Activated naive CD8-positive, alpha-beta T cell treated with anti-CD3 and anti-CD28 coated beads, Interleukin-2, amount 50 U/mL, for 24 hours (primary cell): ENCODE results near the gene FAN1.

Experiments
- ATAC-seq: fragments of 150-1000 bp; cut with Tn5 transposase; one replicate; pipeline ENCODE4 v1.10.0; 2021
- DNase-seq: peaks from one replicate; pipeline ENCODE4 v3.0.0; 2021
- H3K27ac Mint-ChIP-seq: one replicate; pipeline ENCODE4 v1.8.0; 2021; ENCODE audit warnings: mild to moderate bottlenecking, mixed read lengths
- H3K27me3 Mint-ChIP-seq: one replicate; pipeline ENCODE4 v1.8.0; 2021; ENCODE audit warnings: mixed read lengths
- H3K36me3 Mint-ChIP-seq: one replicate; pipeline ENCODE4 v1.8.0; 2021; ENCODE audit warnings: low read depth, mixed read lengths
- H3K4me1 Mint-ChIP-seq: one replicate; pipeline ENCODE4 v1.8.0; 2021; ENCODE audit warnings: mixed read lengths
- H3K4me3 Mint-ChIP-seq: one replicate; pipeline ENCODE4 v1.8.0; 2021; ENCODE audit warnings: mild to moderate bottlenecking, moderate library complexity, mixed read lengths
- H3K9me3 Mint-ChIP-seq: one replicate; pipeline ENCODE4 v1.8.0; 2021; ENCODE audit warnings: mixed read lengths

The FAN1 gene

GRCh38 chr15:30904812-30905211 is 1.1 kb downstream of the FAN1 start:
- H3K9me3 Mint-ChIP-seq, result peaks cover 5% of the 10 kb centered on the region
- peaks cover 2% of the 10 kb centered on the region for H3K27me3 Mint-ChIP-seq
- H3K36me3 Mint-ChIP-seq, result peaks cover 40% of the 10 kb centered on the region
- peak overlapping the region; percentile 85 for H3K4me3 Mint-ChIP-seq
- H3K4me1 Mint-ChIP-seq, result peaks cover 37% of the 10 kb centered on the region
- DNase-seq (no peak), ATAC-seq (no peak)
- no peak overlapping the region for H3K27ac Mint-ChIP-seq

DNA sequence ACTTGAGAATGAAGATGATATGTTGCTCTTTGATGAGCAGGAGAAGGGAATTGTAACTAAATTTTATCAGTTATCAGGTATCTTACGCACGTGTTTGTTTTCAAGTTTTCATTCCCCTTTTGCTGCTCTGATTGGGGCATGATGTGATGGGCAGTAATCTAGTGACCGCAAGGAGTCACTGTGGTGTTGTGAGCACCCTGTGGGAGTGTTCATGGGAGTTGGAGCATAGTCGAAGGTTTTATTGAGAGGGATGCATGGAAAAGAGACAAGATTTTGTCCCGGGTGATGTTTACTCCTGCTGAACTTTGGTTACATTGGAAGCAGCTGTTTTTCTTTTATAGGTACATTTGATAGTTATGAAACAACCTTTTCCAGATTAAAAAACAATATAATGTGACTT is 2.1 kb downstream of the FAN1 start:
- peaks cover 44% of the 10 kb centered on the region for H3K36me3 Mint-ChIP-seq
- no peak overlapping the region for H3K4me3 Mint-ChIP-seq
- H3K27me3 Mint-ChIP-seq, result no peaks in the 10 kb centered on the region
- DNase-seq (no peak), ATAC-seq (no peak)
- peaks cover 37% of the 10 kb centered on the region for H3K4me1 Mint-ChIP-seq
- no peak overlapping the region for H3K27ac Mint-ChIP-seq
- peaks cover 5% of the 10 kb centered on the region for H3K9me3 Mint-ChIP-seq

- ATAC-seq (no peak), DNase-seq (no peak)
- Mint-ChIP-seq H3K4me1 (peaks cover 37% of the 10 kb centered on the region), H3K27ac (no peak overlapping the region), H3K9me3 (peaks cover 5% of the 10 kb centered on the region), H3K4me3 (no peak overlapping the region), H3K27me3 (no peaks in the 10 kb centered on the region), H3K36me3 (peaks cover 45% of the 10 kb centered on the region)
Observed at GRCh38 chr15:30906366-30906765, 2.7 kb downstream of the FAN1 start.

GRCh38 chr15:30913761-30914160 is 10.0 kb downstream of the FAN1 start:
- Mint-ChIP-seq H3K36me3 (peaks cover 34% of the 10 kb centered on the region), H3K27ac (no peak overlapping the region), H3K4me1 (no peaks in the 10 kb centered on the region), H3K9me3 (no peaks in the 10 kb centered on the region), H3K4me3 (no peak overlapping the region), H3K27me3 (no peaks in the 10 kb centered on the region)
- DNase-seq (no peak), ATAC-seq (no peak)

DNA sequence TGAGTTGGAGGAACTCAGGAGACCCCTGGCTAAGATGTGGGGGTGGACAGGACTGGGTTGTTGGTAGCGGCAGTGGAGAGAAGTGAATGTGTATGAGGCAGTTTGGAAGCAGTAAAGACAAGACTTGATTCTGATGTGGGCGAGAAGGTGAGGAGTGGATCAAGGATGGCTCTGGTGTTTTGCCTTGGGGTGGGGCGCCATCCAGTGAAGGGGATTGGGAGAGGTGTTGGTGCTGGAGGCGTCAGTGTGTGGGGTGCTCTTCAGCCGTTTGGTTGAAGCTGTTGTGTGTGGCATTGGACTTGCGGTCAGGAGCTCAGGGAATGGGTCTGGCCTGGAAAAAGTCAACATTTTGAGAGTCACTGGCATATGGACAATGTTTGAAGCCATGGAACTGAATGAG is 13.3 kb downstream of the FAN1 start:
- H3K27ac Mint-ChIP-seq, result peak overlapping the region; percentile 16
- ATAC-seq, result no peak
- H3K4me3 Mint-ChIP-seq, result no peak overlapping the region
- H3K27me3 Mint-ChIP-seq, result no peaks in the 10 kb centered on the region
- no peaks in the 10 kb centered on the region for H3K9me3 Mint-ChIP-seq
- peaks cover 27% of the 10 kb centered on the region for H3K36me3 Mint-ChIP-seq
- H3K4me1 Mint-ChIP-seq, result no peaks in the 10 kb centered on the region
- DNase-seq, result no peak

DNA sequence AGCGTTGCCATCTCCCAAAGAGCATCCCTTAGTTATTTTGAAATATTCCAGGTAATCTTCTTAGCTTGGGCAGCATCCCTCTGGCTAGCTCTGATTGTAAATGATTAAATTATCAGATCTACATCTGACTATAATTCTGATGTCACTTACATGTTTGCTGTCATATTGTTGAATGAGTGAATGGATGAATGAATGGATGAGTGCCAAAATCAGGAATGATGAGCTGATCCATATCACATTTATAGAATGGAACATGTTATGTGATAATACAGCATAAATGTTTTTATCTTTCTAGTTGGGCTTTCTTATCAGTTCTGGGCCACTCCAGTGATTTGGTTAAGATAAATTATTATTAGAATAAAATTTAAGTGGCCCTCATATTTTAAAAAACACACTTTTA is 14.0 kb downstream of the FAN1 start:
- Mint-ChIP-seq H3K36me3 (peaks cover 29% of the 10 kb centered on the region), H3K4me1 (no peaks in the 10 kb centered on the region), H3K27ac (no peak overlapping the region), H3K4me3 (no peak overlapping the region), H3K9me3 (no peaks in the 10 kb centered on the region), H3K27me3 (no peaks in the 10 kb centered on the region)
- no peak for ATAC-seq
- no peak for DNase-seq

DNA sequence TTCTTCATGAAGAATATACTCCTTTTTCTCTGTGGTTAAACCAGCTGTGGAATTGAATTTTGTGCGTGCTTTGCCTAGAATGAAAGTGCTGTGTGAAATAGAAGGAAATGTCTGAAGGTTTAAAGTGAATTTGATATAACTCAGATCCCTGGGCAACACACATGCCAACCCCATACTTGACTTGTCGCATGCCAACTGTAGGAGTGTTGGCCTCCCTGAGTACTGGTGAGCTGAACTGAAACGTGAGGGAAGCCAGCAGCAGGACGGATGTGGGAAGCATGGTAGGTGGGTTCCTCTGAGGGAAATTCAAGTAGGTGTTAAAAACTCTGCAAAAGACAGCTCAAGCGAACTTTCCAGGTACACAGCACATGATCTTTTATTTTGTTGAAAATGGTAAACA is 14.7 kb downstream of the FAN1 start:
- Mint-ChIP-seq H3K27ac (no peak overlapping the region), H3K4me1 (no peaks in the 10 kb centered on the region), H3K36me3 (peaks cover 29% of the 10 kb centered on the region), H3K4me3 (no peak overlapping the region), H3K27me3 (no peaks in the 10 kb centered on the region), H3K9me3 (no peaks in the 10 kb centered on the region)
- DNase-seq (no peak), ATAC-seq (no peak)

DNA sequence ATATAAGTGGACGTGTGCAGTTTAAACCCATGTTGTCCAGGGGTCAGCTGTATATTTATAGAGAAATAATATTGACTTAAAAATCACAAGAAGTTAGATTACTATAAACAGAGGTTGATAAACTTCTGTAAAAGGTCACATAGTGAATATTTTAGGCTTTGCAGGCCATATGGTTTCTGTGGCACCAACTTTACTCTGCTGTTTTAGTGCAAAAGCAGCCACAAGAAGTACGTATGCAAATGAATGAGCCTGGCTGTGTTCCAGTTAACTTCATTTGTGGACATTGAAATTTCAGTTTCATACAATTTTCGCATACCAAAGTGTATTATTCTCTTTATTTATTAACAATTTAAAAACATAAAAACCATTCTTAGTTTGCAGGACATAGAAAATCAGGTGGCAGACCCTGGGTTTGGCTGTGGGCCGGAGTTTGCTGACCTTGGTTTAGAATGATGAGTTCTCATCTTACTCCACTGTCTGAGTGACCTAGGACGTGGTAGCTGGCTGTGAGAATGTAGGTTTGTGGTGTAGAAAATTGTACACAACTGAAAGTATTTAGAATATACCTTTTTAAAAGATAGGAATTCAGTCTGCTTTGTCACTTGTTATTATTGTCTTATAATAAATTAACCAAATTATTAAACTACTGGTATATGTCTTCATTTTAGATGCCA is 16.3 kb downstream of the FAN1 start:
- Mint-ChIP-seq H3K9me3 (no peaks in the 10 kb centered on the region), H3K27ac (no peak overlapping the region), H3K27me3 (no peaks in the 10 kb centered on the region), H3K36me3 (peaks cover 24% of the 10 kb centered on the region), H3K4me1 (no peaks in the 10 kb centered on the region), H3K4me3 (no peak overlapping the region)
- ATAC-seq (no peak), DNase-seq (no peak)

- Mint-ChIP-seq H3K9me3 (no peaks in the 10 kb centered on the region), H3K36me3 (peaks cover 22% of the 10 kb centered on the region), H3K27ac (no peak overlapping the region), H3K4me3 (no peak overlapping the region), H3K4me1 (no peaks in the 10 kb centered on the region), H3K27me3 (no peaks in the 10 kb centered on the region)
- DNase-seq, result no peak
- no peak for ATAC-seq
Observed at GRCh38 chr15:30921106-30921505, 17.4 kb downstream of the FAN1 start.

DNA sequence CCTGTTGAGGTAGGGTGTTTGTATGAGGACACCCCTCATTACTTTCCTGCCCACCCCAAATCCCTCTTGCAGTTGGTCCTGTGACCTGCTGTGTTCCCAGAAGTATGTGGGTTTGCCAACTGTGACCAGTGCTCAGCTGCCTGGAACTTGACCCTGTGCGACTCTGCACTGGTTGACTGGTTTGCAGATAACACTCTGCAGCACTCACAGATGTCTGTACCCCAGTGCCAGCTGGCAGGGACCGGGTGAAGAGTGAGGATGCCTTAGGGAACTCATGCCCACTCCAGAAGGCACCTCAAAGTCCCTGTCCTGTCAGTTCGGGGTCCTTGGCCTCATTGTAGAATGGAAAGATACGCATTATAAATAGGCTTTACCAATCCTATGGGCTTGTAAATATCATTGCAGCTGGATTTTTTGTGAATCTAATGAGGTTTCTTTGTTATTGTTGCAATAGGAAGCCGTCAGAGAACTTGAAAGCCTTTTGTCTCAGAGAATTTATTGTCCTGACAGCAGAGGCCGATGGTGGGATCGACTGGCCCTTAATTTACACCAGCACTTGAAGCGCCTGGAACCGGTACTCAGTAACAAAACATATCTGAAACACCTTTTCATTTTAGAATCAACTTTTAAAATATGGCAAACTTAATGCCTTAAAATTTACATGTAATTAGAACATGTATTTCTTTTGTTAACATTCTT is 18.2 kb downstream of the FAN1 start:
- no peak for DNase-seq
- H3K9me3 Mint-ChIP-seq, result no peaks in the 10 kb centered on the region
- H3K4me3 Mint-ChIP-seq, result no peak overlapping the region
- H3K4me1 Mint-ChIP-seq, result no peaks in the 10 kb centered on the region
- no peak for ATAC-seq
- H3K36me3 Mint-ChIP-seq, result peaks cover 23% of the 10 kb centered on the region
- H3K27me3 Mint-ChIP-seq, result no peaks in the 10 kb centered on the region
- H3K27ac Mint-ChIP-seq, result no peak overlapping the region

DNA sequence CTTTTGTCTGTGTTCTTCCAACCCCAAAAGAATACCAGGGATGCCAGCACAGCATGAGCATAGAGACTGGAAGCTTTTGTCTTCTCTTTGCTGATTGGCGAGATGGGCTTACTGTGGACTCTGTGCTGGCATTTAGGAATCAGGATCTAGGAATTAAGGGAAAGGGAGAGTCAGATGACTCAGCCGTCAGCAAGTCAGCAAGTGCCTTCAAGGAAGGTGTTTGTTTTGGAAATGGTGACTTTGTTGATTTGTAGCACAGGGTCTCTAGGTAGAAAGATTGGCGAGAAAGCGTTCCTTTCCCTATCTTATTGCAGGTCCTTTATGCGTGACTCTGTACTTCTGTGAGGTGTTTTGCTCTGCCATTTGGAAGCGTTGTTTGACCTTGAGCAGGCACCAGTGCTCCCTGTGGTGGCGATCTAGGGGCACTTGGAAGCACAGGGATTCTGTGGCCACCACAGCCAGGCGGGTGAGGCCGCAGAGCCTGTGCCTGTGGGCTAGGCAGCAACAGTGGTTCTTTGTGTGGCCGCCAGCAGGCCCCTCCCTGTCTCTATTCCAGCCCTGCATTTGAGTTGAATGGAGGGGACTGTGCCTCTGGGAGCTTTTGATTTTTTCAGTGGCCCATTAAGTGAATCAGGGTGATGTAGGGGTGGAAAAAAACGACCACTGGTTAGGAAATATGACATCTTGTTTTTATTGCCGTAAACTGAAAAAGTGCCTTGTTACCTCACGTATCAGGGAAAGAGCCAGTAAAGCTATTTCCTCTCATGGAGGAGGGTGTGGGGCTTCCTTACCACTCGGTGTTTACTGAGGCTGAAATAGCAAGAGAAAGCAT is 19.0 kb downstream of the FAN1 start:
- Mint-ChIP-seq H3K36me3 (peaks cover 26% of the 10 kb centered on the region), H3K4me1 (no peaks in the 10 kb centered on the region), H3K27me3 (no peaks in the 10 kb centered on the region), H3K4me3 (no peak overlapping the region), H3K27ac (no peak overlapping the region), H3K9me3 (no peaks in the 10 kb centered on the region)
- DNase-seq (no peak), ATAC-seq (no peak)

GRCh38 chr15:30923429-30923828 is 19.7 kb downstream of the FAN1 start:
- H3K27me3 Mint-ChIP-seq, result no peaks in the 10 kb centered on the region
- no peak overlapping the region for H3K4me3 Mint-ChIP-seq
- no peak overlapping the region for H3K27ac Mint-ChIP-seq
- ATAC-seq (no peak), DNase-seq (no peak)
- H3K36me3 Mint-ChIP-seq, result peaks cover 24% of the 10 kb centered on the region
- no peaks in the 10 kb centered on the region for H3K4me1 Mint-ChIP-seq
- no peaks in the 10 kb centered on the region for H3K9me3 Mint-ChIP-seq

DNA sequence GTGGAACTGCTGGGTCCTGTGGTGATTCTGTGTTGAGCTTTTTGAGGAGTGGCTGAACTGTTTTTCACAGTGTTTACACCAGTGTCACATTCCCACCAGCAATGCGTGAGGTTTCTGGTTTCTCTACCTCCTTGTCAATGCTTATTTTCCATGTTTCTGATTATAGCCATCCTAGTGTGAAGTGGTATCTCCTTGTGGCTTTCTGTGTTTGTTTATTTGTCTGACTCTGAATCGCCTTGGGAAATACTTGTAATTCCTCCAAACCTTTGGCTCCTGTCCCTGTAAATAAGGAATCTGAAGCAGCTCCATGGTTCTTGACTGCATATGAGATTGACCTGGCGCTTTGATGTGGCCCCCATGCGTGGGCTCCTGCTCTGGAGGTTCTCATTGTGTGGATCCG is 20.6 kb downstream of the FAN1 start:
- Mint-ChIP-seq H3K27ac (no peak overlapping the region), H3K4me1 (no peaks in the 10 kb centered on the region), H3K4me3 (no peak overlapping the region), H3K36me3 (peaks cover 22% of the 10 kb centered on the region), H3K27me3 (no peaks in the 10 kb centered on the region), H3K9me3 (no peaks in the 10 kb centered on the region)
- no peak for ATAC-seq
- DNase-seq, result no peak

DNA sequence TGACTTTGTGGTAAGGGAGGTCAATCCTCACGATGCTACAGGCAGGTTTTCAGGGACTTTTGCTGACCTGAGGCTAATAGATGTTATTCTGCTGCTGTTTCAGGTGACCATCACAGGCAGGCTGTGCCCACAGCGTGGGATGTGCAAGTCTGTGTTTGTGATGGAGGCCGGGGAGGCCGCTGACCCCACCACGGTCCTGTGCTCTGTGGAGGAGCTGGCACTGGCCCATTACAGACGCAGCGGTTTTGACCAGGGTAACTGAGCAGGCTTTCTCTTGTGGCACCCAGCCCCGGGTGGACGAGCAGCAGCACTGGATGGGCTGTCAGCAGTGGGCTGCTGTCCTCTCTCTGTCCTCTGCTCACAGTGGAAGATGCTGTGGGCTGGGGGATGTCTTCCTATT is 22.0 kb downstream of the FAN1 start:
- peaks cover 2% of the 10 kb centered on the region for H3K4me1 Mint-ChIP-seq
- H3K9me3 Mint-ChIP-seq, result no peaks in the 10 kb centered on the region
- H3K4me3 Mint-ChIP-seq, result no peak overlapping the region
- DNase-seq, result no peak
- H3K27ac Mint-ChIP-seq, result no peak overlapping the region
- no peaks in the 10 kb centered on the region for H3K27me3 Mint-ChIP-seq
- H3K36me3 Mint-ChIP-seq, result peaks cover 23% of the 10 kb centered on the region
- ATAC-seq, result no peak

- ATAC-seq (no peak), DNase-seq (no peak)
- H3K27ac Mint-ChIP-seq, result no peak overlapping the region
- peaks cover 26% of the 10 kb centered on the region for H3K36me3 Mint-ChIP-seq
- no peak overlapping the region for H3K4me3 Mint-ChIP-seq
- H3K27me3 Mint-ChIP-seq, result no peaks in the 10 kb centered on the region
- H3K9me3 Mint-ChIP-seq, result no peaks in the 10 kb centered on the region
- peaks cover 2% of the 10 kb centered on the region for H3K4me1 Mint-ChIP-seq
Observed at GRCh38 chr15:30926161-30926560, 22.4 kb downstream of the FAN1 start.
